Neural cell (in vitro differentiated cells): ENCODE results near the gene ARHGAP6. TPM values are rescaled to one million over a fixed set of nuclear protein-coding genes. Genes with fewer than 3 reads are reported as not detected.

ENCODE experiments used
- H2AFZ ChIP-seq: fragments of 200-600, 300-800 bp; sonication (generic), shearing (Covaris generic); 2 replicates; pipeline ENCODE4 v1.6.0; 2014; ENCODE audit warnings: low read depth, mild to moderate bottlenecking, antibody characterized with exemption, low read length, moderate library complexity
- H3F3A ChIP-seq: fragments of 200-600 bp; shearing (Covaris generic); 2 replicates; pipeline ENCODE4 v1.6.1; 2016; ENCODE audit warnings: mild to moderate bottlenecking, moderate library complexity, mixed read lengths, antibody characterized with exemption, low read length; ENCODE audit not compliant: insufficient read depth, poor library complexity, severe bottlenecking
- H3K27ac ChIP-seq: fragments of 200-600, 300-800 bp; sonication (generic), shearing (Covaris generic); 2 replicates; pipeline ENCODE4 v1.5.1; 2014; ENCODE audit warnings: mild to moderate bottlenecking, low read length, moderate library complexity
- H3K27me3 ChIP-seq: fragments of 300-800, 200-600 bp; sonication (generic), shearing (Covaris generic); 2 replicates; pipeline ENCODE4 v1.6.0; 2014; ENCODE audit warnings: mild to moderate bottlenecking, low read depth, low read length, moderate library complexity; ENCODE audit not compliant: insufficient read depth
- H3K36me3 ChIP-seq: fragments of 300-800, 200-600 bp; sonication (generic), shearing (Covaris generic); 2 replicates; pipeline ENCODE4 v1.5.1; 2014; ENCODE audit warnings: mild to moderate bottlenecking, antibody characterized with exemption, low read length, moderate library complexity; ENCODE audit not compliant: insufficient read depth
- H3K4me2 ChIP-seq: fragments of 300-800, 200-600 bp; sonication (generic), shearing (Covaris generic); 2 replicates; pipeline ENCODE4 v1.6.0; 2014; ENCODE audit warnings: mild to moderate bottlenecking, low read length
- H3K4me3 ChIP-seq: fragments of 300-800, 200-600 bp; sonication (generic), shearing (Covaris generic); 2 replicates; pipeline ENCODE4 v1.5.1; 2014; ENCODE audit warnings: mild to moderate bottlenecking, low read length, moderate library complexity
- H3K79me2 ChIP-seq: fragments of 200-600 bp; shearing (Covaris generic); replicated peaks from 2 replicates; pipeline ENCODE4 v1.6.0; 2014; ENCODE audit warnings: mild to moderate bottlenecking, low read length, moderate library complexity; ENCODE audit not compliant: insufficient read depth
- H3K9ac ChIP-seq: fragments of 300-800, 200-600 bp; sonication (generic), shearing (Covaris generic); 2 replicates; pipeline ENCODE4 v1.6.1; 2016; ENCODE audit warnings: mild to moderate bottlenecking, low read length, mixed read lengths
- H3K9me2 ChIP-seq: fragments of 200-600 bp; shearing (Covaris generic); 2 replicates; pipeline ENCODE4 v1.6.1; 2016; ENCODE audit warnings: mild to moderate bottlenecking, low read length, mixed read lengths; ENCODE audit not compliant: insufficient read depth
- H3K9me3 ChIP-seq: fragments of 200-600, 300-800 bp; sonication (generic), shearing (Covaris generic); 2 replicates; pipeline ENCODE4 v1.6.1; 2016; ENCODE audit warnings: mild to moderate bottlenecking, mixed run types, low read length, moderate library complexity, mixed read lengths
- H4K20me1 ChIP-seq: fragments of 200-600 bp; shearing (Covaris generic); 2 replicates; pipeline ENCODE4 v1.6.1; 2016; ENCODE audit warnings: mild to moderate bottlenecking, mixed run types; ENCODE audit not compliant: insufficient read depth
- EP300 ChIP-seq: fragments of 450-650 bp; conservative IDR thresholded peaks from 2 replicates; pipeline ENCODE4 v1.6.1; 2014; ENCODE audit warnings: antibody characterized with exemption, mild to moderate bottlenecking, moderate library complexity; ENCODE audit not compliant: poor library complexity, severe bottlenecking
- EZH2 ChIP-seq: fragments of 200-600, 300-800 bp; shearing (Covaris generic), sonication (generic); IDR thresholded peaks from 2 replicates; pipeline ENCODE4 v1.6.1; 2014; ENCODE audit warnings: antibody characterized with exemption, low read length, borderline replicate concordance, mild to moderate bottlenecking; ENCODE audit not compliant: insufficient read depth, poor library complexity, severe bottlenecking
- MXI1 ChIP-seq: fragments of 450-650 bp; conservative IDR thresholded peaks from 2 replicates; pipeline ENCODE4 v1.6.1; 2014; ENCODE audit warnings: antibody characterized with exemption, mild to moderate bottlenecking; ENCODE audit not compliant: poor library complexity, severe bottlenecking
- POLR2AphosphoS5 ChIP-seq: IDR thresholded peaks from 2 replicates; pipeline ENCODE4 v1.6.1; 2012
- RAD21 ChIP-seq: fragments of 450-650 bp; conservative IDR thresholded peaks from 2 replicates; pipeline ENCODE4 v1.6.1; 2014; ENCODE audit warnings: antibody characterized with exemption, mild to moderate bottlenecking, moderate library complexity
- SMC3 ChIP-seq: fragments of 450-650 bp; conservative IDR thresholded peaks from 2 replicates; pipeline ENCODE4 v1.6.1; 2014; ENCODE audit warnings: antibody characterized with exemption, mild to moderate bottlenecking, moderate library complexity; ENCODE audit not compliant: poor library complexity
- TAF1 ChIP-seq: IDR thresholded peaks from 2 replicates; pipeline ENCODE4 v1.6.1; 2012; ENCODE audit warnings: low read depth
- polyA plus RNA-seq: library from polyadenylated mRNA; depleted of rRNA; stranded (reverse); fragments of >200 nt; gene quantifications from 2 replicates; pipeline ENCODE4 v1.2.3, GENCODE V29; 2014
- TF ChIP-seq, protein P1 (sequence below): IDR thresholded peaks from 2 replicates; pipeline ENCODE4 v1.6.1; 2012; ENCODE audit warnings: borderline replicate concordance
- TF ChIP-seq, protein P2 (sequence below): fragments of 450-650 bp; IDR thresholded peaks from 2 replicates; pipeline ENCODE4 v1.5.1; 2014; ENCODE audit warnings: antibody characterized with exemption, mild to moderate bottlenecking, moderate library complexity; ENCODE audit not compliant: poor library complexity, severe bottlenecking

ARHGAP6 gene
- polyA plus RNA-seq, 1 donor from 2014 or later = 0.40 TPM

DNA sequence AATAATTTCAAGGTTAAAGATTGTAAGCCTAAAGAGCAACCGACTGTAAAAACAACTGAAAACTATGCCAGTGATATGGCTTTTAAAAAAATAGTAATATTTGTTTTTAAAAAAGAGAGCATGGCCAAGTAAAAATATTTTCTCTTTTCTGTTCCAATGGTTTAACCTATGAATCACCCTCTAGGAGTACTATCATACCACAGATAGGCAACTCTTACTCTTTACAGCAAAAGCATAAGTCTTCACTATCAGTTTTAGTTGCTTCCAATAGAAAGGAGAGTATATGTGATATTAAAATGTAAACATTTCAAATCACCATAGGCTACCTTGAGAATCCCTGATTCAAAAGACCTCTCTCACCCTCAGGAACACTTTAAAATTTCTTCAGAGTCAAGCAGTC is 269.9 kb downstream of the ARHGAP6 start:
- no peaks in the 10 kb centered on the region for H3K27me3 ChIP-seq

DNA sequence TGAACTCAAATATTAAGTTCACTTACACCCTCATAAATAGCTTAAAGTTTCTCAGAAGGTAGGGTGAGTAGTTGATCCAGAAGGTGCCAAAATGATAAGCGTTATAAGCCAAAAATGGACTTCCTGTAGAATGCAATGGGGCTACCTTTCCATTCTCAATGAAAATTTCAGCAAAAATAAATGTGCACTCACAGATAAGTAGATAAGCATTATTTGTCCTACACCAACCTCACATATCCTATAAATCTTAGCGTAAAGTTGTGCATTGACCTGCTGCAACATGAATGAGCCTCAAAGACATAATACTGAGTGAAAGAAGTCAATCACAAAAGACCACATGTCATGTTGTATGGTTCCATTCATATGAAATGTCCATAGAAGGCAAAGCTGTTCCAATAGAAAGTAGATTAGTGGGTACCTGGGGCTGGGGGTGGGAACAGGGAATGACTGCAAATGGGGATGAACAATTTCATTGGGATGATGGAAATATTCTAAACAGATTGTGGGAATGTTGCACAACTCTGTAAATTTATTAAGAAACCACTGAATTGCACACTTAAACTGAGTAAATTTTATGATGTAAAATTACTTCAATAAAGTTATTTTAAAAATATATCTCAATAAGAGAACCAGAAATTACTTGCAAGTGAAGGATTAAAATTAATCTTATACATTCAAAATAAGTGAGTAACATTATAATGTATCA is 271.6 kb downstream of the ARHGAP6 start:
- TF ChIP-seq, protein P1, sequence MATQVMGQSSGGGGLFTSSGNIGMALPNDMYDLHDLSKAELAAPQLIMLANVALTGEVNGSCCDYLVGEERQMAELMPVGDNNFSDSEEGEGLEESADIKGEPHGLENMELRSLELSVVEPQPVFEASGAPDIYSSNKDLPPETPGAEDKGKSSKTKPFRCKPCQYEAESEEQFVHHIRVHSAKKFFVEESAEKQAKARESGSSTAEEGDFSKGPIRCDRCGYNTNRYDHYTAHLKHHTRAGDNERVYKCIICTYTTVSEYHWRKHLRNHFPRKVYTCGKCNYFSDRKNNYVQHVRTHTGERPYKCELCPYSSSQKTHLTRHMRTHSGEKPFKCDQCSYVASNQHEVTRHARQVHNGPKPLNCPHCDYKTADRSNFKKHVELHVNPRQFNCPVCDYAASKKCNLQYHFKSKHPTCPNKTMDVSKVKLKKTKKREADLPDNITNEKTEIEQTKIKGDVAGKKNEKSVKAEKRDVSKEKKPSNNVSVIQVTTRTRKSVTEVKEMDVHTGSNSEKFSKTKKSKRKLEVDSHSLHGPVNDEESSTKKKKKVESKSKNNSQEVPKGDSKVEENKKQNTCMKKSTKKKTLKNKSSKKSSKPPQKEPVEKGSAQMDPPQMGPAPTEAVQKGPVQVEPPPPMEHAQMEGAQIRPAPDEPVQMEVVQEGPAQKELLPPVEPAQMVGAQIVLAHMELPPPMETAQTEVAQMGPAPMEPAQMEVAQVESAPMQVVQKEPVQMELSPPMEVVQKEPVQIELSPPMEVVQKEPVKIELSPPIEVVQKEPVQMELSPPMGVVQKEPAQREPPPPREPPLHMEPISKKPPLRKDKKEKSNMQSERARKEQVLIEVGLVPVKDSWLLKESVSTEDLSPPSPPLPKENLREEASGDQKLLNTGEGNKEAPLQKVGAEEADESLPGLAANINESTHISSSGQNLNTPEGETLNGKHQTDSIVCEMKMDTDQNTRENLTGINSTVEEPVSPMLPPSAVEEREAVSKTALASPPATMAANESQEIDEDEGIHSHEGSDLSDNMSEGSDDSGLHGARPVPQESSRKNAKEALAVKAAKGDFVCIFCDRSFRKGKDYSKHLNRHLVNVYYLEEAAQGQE = no peak
- TF ChIP-seq, protein P2, sequence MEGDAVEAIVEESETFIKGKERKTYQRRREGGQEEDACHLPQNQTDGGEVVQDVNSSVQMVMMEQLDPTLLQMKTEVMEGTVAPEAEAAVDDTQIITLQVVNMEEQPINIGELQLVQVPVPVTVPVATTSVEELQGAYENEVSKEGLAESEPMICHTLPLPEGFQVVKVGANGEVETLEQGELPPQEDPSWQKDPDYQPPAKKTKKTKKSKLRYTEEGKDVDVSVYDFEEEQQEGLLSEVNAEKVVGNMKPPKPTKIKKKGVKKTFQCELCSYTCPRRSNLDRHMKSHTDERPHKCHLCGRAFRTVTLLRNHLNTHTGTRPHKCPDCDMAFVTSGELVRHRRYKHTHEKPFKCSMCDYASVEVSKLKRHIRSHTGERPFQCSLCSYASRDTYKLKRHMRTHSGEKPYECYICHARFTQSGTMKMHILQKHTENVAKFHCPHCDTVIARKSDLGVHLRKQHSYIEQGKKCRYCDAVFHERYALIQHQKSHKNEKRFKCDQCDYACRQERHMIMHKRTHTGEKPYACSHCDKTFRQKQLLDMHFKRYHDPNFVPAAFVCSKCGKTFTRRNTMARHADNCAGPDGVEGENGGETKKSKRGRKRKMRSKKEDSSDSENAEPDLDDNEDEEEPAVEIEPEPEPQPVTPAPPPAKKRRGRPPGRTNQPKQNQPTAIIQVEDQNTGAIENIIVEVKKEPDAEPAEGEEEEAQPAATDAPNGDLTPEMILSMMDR = no peak
- no peak for TF ChIP-seq EP300
- no peak for TF ChIP-seq SMC3
- no peak for TF ChIP-seq EZH2
- no peak for TF ChIP-seq TAF1
- TF ChIP-seq POLR2AphosphoS5 = no peak
- TF ChIP-seq RAD21 = no peak
- TF ChIP-seq MXI1 = no peak
- Histone ChIP-seq H3K27me3 (no peaks in the 10 kb centered on the region), H3K9me3 (no peaks in the 10 kb centered on the region), H3K36me3 (no peaks in the 10 kb centered on the region), H2AFZ (no peak overlapping the region), H3K79me2 (no peaks in the 10 kb centered on the region), H3F3A (no peaks in the 10 kb centered on the region), H3K4me3 (no peak overlapping the region), H3K9ac (no peak overlapping the region), H3K4me2 (no peak overlapping the region), H3K27ac (no peak overlapping the region), H4K20me1 (no peaks in the 10 kb centered on the region), H3K9me2 (no peaks in the 10 kb centered on the region)

More for the DNA sequence above, 269.9 kb downstream of the ARHGAP6 start:
- no peaks in the 10 kb centered on the region for H3K9me2 ChIP-seq
- no peak overlapping the region for H3K4me3 ChIP-seq
- no peaks in the 10 kb centered on the region for H3K9me3 ChIP-seq
- H3F3A ChIP-seq = no peaks in the 10 kb centered on the region
- no peak overlapping the region for H3K9ac ChIP-seq
- TF ChIP-seq MXI1 = no peak
- TF ChIP-seq, protein P2 = no peak
- TF ChIP-seq SMC3 = no peak
- no peak for TF ChIP-seq EP300
- no peak for TF ChIP-seq RAD21
- no peak for TF ChIP-seq TAF1
- TF ChIP-seq POLR2AphosphoS5 = no peak
- TF ChIP-seq, protein P1 = no peak
- no peak for TF ChIP-seq EZH2
- H3K79me2 ChIP-seq = no peaks in the 10 kb centered on the region
- no peak overlapping the region for H3K27ac ChIP-seq
- H4K20me1 ChIP-seq = no peaks in the 10 kb centered on the region
- H2AFZ ChIP-seq = no peak overlapping the region
- no peaks in the 10 kb centered on the region for H3K36me3 ChIP-seq
- H3K4me2 ChIP-seq = no peak overlapping the region
